GM12875 (cell line): ENCODE data around the gene KIF1B.

Experiments
- H3K4me3 ChIP-seq: one replicate; pipeline ENCODE4 v1.5.1; 2011; ENCODE audit warnings: low read depth, low read length, control low read depth
- TF ChIP-seq, protein P1 (sequence below): IDR thresholded peaks from 2 replicates; pipeline ENCODE4 v1.5.1; 2011; ENCODE audit warnings: low read depth, mild to moderate bottlenecking, control low read depth, inconsistent platforms, low read length, moderate library complexity, borderline replicate concordance; ENCODE audit not compliant: insufficient read depth

KIF1B gene

DNA sequence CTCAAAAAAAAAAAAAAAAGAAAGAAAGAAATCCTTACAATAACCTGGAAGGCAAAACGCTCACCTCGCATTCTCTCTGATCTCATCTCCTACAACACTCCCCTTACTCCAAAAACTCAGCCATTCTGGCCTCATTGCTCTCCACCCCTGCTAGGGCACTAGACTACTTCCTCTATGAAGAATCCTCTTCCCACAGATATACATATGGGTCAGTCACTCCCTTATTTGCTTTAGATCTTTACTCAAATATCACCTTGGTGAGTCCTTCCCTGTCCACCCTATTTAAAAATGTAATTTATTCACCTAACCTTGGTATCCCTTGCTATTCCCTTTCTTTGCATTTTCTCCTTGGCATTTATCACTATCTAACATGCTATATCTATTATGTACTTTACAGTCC lies 24.6 kb upstream of the KIF1B start:
- TF ChIP-seq, protein P1, sequence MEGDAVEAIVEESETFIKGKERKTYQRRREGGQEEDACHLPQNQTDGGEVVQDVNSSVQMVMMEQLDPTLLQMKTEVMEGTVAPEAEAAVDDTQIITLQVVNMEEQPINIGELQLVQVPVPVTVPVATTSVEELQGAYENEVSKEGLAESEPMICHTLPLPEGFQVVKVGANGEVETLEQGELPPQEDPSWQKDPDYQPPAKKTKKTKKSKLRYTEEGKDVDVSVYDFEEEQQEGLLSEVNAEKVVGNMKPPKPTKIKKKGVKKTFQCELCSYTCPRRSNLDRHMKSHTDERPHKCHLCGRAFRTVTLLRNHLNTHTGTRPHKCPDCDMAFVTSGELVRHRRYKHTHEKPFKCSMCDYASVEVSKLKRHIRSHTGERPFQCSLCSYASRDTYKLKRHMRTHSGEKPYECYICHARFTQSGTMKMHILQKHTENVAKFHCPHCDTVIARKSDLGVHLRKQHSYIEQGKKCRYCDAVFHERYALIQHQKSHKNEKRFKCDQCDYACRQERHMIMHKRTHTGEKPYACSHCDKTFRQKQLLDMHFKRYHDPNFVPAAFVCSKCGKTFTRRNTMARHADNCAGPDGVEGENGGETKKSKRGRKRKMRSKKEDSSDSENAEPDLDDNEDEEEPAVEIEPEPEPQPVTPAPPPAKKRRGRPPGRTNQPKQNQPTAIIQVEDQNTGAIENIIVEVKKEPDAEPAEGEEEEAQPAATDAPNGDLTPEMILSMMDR = no peak

DNA sequence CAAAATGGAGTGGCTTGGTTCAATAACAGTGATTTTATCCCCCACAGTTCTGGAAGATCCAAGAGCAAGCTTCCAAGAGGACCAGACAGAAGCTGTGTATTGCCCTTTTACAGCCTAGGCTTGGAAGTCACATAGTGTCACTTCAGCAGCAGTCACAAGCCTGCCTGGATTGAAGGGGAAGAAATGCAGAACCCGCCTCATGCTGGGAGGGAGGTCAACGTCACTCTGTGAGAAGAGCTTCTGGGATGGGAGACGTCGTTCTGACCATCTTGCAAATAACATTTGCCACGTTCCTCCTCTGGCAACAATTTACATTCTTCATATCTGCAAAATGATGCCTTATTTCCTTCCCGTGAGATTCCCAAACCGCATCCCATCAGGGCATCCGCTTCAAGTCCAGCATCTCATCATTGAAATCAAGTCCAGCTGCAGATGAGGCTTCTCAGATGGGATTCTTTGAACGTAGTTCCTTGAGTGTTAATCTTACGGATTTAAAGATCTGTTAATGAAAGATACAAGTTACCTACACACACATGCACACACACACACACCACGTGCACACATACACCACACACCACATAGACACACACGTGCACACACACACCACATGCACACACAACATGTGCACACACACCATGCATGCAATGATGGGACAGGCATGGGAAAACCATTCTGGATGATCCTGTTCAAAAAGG lies 23.9 kb upstream of the KIF1B start:
- TF ChIP-seq, protein P1 = no peak
- H3K4me3 ChIP-seq = no peak overlapping the region

More for the DNA sequence above, 24.6 kb upstream of the KIF1B start:
- H3K4me3 ChIP-seq = no peak overlapping the region

DNA sequence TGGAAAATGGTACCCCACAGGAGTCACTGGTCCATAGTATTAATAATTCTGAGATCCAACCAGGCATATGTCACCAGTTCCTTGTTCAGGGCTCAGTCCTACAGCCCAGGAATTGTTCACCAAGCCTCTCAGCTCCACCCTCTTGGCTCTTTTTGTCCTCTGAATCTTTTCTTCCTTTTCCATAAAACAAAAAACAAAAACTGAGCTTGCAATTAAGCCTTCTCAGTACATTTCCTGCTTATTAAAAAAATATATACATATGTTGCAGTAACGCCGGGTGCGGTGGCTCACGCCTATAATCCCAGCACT lies 23.4 kb upstream of the KIF1B start:
- TF ChIP-seq, protein P1 = no peak
- no peak overlapping the region for H3K4me3 ChIP-seq

DNA sequence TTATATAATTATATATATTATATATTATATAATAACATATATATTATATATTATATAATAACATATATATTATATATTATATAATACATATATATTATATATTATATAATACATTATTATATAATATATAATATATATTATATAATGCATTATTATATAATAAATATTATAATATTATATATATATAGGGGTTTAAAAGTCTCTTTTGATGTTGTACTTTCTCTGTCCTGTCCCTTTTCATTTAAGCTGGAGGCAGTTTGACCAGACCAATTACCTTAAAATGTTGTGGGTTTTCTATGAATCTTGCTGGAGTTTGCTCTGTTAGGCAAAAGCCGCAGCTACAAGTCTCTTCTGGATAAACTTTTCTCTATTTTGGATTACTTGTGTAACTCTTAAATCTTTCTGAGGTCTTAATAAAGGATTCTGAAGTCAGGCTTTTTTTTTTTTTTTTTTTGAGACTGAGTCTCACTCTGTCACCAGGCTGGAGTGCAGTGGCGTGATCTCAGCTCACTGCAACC lies 22.2 kb upstream of the KIF1B start:
- TF ChIP-seq, protein P1 = no peak
- no peak overlapping the region for H3K4me3 ChIP-seq

DNA sequence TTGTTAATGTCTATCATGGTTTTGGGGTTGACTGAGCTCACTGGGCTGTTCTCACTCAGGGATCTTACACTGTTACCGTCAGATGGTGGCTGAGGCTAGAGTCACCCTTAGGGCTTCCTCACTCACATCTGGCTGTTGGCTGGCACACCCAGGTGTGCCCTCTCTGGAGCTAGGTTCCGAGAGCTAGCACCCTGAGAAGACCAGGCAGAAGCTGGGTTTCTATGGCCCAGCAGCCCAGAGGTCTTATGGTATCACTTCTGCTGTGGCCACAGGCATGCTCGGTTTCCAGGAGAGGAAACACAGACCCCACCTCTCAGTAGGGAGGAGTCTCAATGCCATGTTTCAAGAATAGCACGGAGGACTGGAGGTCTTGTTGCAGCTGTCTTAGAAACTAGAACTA lies 20.7 kb upstream of the KIF1B start:
- no peak overlapping the region for H3K4me3 ChIP-seq
- TF ChIP-seq, protein P1 = no peak

DNA sequence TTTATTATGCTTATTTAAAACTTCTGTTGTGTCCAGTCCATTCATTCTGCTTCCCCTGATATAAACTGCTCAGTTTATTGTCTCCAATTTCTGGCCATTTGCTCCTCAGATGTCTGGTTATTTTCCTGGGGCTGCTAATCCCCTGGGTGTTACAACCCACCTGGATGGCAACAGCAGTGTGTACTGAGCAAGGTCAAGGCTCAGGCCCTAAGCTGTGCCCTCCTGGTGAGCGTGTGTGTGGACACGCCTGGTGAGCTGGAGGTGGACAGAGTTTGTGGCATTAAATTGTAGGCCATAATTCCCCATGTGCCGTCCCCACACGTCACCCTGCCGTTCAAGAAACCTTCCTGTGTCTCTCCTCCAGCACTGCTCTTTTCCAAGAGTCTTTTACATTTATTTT lies 18.1 kb upstream of the KIF1B start:
- no peak overlapping the region for H3K4me3 ChIP-seq
- TF ChIP-seq, protein P1 = no peak

DNA sequence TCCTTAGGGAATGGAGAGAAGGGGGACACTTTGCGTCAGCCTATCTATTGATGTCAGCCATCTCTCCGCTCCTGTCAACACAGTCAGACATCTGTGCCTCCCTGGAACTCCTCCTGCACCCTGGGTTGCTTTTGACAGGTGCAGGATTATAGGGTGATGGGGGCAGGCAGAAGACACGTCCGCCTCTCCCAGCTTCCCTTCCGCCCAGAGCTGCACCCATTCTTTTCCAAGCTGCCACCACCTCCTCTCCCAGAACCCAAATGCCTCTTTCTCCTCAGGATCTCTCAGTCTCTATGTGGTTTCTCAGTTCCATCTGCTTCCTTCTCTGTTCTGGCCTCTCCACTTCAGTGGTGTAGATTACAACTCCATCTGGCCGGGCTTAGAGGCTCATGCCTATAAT lies 17.1 kb upstream of the KIF1B start:
- no peak overlapping the region for H3K4me3 ChIP-seq
- TF ChIP-seq, protein P1 = no peak
